IPS-18c (cell line): Measurements from ENCODE around the gene MRPL36.

Source experiments
- H3K4me3 ChIP-seq: 2 replicates; pipeline ENCODE4 v1.7.0; 2013; ENCODE audit warnings: low read depth, mild to moderate bottlenecking, low read length, moderate library complexity; ENCODE audit not compliant: insufficient read depth
- H3K9me3 ChIP-seq: one replicate; pipeline ENCODE4 v1.6.1; 2013; ENCODE audit warnings: mild to moderate bottlenecking, low read length, moderate library complexity; ENCODE audit not compliant: control insufficient read depth, insufficient read depth

MRPL36 gene

DNA sequence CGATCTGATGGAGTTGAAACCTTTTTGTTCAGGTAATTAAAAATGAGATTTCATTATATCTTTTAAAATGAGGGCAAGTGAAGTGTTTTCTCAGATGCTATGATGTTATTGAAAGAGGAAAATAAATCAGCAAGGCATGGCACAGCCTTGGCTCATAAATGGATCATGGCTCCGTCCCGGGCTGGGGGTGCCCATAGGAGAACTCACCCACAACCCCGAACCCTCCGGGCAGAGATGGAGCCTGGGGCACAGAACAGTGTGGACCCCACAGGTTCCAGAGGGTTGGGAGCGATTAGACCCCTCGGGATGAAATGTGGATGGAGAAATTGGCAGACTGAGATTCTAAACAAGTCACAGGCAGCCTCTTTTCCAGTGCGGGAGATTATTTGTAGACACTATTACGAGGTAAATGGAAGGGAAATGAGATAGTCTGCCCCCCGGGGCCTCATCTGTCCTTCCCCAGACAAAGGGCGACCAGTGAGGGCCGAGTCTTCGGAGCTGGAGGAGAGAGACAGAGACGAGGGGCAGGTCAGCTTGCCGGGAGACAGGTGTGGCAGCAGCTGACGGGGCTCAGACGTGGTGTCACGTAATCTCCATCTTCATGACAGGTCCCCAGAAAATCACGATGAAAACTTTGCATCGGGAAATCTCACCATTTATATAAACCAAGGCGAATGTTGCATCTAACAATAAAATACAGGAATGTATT is 35.2 kb upstream of the MRPL36 start:
- Histone ChIP-seq H3K9me3 (no peaks in the 10 kb centered on the region), H3K4me3 (no peak overlapping the region)

DNA sequence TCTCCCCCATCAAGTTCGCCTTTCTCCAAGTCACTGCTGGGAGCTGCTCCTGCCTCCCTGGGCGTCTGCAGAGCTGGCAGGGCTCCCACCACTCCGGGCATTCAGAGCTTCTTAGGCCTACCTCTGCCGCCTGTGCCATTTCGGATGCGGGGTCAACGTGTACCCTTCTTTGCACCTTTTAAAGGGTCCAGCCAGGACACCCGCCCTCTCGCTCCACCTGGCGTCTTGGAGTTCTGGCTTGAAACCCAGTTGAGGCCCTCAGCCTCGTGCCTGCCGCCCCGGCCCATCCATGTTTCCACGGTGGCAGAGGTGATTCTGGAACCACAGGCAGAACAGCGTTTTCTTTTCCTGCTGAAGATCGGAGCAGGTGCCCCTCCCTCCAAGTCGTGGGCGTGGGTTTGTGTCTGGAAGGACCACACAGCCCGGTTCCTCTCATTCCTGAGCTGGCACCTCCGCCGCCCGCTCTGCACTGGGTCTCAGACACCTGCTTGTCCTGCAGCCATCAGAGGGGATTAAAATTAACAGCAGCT is 34.5 kb upstream of the MRPL36 start:
- Histone ChIP-seq H3K9me3 (no peaks in the 10 kb centered on the region), H3K4me3 (no peak overlapping the region)

DNA sequence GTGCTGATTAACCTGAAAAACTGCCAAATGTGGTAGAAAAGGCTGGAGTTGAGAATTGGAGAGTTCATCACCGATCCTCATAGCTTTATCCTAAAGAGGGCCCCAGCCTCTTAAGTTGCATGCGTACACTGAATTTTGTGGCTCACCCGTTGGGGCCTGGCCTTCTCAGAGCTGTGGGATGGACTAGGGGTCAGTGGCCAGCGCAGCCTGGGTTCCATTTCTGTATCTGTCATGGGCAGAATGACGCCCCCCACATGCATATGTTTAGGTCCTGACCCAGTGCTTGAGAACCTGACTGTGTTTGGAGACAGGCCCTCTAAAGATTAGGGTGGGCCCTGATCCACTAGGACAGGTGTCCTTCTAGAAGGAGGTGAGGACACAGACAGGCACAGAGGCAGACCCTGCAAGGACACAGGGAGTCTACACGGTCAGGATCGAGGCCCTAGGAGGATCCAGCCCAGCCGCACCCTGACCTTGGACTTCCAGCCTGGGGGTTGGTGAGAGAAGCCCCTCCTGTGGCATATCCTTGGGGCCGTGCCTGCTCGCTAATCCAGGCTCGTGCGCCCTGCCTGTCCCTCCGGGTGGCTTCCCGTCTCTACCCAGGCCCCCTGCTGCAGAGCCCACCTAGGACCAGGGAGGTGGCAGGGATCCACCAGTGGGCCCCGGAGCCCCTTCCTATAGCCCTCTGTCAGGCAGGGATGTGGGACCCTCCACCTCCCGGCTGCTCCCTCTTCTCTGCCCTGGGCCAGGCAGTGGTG is 33.8 kb upstream of the MRPL36 start:
- no peaks in the 10 kb centered on the region for H3K9me3 ChIP-seq
- H3K4me3 ChIP-seq, result no peak overlapping the region

DNA sequence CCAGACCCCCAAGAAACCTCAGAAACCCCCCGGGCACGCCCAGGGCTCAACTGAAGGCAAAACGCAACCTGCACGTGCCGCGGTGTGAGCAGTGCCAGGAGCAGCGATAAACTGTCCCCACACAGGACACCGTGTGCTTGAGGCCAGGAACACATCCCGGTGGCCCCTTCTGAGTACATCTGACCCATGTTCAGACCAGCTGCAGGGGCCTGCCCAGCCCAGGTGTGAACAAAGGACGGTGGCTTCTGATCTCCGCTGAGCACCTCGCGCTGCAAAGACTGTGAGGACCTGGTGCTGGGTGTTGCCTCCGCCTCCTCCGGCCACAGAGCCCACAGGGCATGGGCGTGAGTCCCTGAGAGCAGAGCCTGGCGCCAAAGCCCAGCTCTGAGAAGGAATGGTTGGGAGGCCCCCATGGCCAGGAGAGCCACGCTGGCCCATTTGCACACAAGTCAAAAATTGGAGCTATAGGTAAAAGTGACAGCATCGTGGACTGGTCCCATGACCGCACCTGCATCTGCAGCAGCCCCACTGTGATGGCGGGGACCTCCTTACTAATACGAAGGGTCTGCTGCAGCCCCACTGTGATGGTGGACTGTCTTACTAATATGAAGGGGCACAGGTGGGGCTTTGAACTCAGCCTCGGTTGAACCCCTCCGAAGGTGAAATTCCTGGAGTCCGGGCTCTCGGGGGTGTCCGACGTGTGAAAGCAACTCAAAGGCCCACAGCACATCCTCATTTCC is 33.0 kb upstream of the MRPL36 start:
- no peak overlapping the region for H3K4me3 ChIP-seq

DNA sequence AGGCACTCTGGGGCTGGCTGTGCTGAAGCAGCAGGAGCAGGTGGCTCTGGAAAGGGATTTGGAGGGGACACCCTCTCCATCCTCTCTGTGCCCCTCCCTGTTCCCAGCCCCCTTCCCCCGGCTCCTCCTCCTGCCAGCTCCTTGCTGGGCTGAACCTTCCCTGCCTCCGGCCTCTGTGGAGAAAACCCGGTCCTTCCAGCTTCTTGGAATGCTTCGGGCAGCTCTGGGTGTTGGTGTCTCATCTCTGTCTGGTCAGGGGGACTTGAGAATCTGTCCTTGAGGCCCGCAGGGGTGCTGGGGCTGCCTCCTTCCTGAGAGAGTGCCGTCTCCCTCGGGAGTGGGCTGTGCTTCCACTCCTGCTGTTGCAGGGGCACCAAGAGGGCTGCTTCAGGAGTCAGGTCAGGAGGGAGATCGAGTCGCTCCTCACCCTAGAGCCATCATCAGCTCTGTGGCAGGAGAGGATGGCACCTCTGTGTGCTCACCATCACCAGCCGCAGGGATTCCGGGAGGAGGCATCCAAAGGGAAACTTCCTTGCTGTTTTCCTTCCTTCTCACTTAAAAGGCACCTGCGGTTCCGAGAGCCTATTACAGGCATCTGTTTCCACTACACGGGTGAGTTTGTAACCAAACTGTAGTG is 32.2 kb upstream of the MRPL36 start:
- Histone ChIP-seq H3K4me3 (no peak overlapping the region), H3K9me3 (no peaks in the 10 kb centered on the region)

More for the DNA sequence above, 33.0 kb upstream of the MRPL36 start:
- H3K9me3 ChIP-seq, result no peaks in the 10 kb centered on the region

DNA sequence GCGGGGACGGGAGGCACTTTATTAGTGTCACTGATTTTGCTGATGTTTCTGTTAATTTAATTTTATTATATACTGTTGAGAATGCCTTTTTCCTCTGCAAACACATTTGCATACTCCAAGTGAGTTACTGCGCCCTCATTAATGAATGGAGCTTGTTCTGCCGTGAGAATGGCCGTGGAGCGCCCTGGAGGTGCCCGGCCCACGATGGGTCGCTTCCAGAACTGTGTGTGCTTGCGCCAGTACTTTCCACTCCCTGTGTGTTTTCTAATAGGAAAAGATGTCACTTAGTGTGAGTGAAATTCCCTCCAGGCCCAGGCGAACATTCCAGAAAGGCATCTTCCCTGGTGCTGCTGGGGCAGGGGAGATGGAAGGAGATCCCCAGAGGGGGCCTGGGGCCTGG is 31.6 kb upstream of the MRPL36 start:
- H3K4me3 ChIP-seq, result no peak overlapping the region
- no peaks in the 10 kb centered on the region for H3K9me3 ChIP-seq

DNA sequence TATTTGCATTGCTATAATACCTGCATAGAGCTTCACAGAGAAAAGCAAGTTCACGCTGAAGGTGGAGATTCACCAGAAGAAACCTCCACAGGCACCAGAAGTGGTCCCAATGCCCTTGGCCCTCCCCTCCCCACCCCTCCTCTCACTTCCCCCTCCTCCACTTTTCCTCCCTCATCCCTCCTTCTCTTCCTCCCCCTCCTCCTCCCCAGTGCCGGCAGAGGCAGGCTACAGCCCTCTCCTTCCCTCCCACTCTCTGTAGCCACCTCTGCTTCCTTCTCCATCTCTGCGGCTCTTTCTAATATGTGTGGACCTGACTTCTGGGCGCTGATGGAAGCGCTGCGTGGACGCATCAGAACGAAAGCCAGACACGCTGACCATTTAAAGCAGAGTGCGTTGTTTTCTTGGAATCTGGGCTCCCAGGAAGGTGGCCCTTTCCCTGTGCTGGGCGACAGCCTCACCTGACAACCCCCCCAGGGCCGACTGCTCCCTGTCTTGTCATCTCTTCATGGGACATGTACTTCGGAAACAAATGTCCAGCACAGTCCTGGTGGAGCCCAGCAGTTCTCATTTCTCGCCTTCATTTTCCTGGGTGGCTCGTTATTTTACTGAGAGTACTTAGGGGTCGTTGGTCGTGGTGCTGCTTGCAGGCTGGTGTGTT is 31.1 kb upstream of the MRPL36 start:
- no peak overlapping the region for H3K4me3 ChIP-seq
- no peaks in the 10 kb centered on the region for H3K9me3 ChIP-seq

DNA sequence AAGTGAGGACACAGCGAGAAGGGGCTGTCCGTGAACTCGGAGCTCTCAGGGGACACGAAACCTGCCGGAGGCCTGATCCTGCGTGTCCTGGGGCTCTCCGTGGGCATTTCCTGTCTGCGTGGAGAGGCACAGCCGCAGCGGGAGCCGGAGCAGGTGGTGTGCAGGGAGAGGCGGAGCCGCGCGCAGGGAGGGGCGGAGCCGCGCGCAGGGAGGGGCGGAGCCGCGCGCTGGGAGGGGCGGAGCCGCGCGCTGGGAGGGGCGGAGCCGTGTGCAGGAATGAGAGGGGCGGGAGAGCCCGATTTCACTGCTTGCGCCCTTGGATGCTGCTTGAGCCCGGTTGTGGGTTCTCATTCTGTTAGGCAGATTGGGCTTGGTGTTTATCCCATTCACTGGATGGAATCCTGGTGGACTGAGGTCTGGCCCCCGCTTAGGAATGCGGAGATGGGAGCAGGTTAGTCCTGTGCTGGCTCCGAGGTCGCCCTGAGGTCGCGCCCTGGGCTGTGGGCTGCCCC is 28.3 kb upstream of the MRPL36 start:
- Histone ChIP-seq H3K9me3 (no peaks in the 10 kb centered on the region), H3K4me3 (no peak overlapping the region)

DNA sequence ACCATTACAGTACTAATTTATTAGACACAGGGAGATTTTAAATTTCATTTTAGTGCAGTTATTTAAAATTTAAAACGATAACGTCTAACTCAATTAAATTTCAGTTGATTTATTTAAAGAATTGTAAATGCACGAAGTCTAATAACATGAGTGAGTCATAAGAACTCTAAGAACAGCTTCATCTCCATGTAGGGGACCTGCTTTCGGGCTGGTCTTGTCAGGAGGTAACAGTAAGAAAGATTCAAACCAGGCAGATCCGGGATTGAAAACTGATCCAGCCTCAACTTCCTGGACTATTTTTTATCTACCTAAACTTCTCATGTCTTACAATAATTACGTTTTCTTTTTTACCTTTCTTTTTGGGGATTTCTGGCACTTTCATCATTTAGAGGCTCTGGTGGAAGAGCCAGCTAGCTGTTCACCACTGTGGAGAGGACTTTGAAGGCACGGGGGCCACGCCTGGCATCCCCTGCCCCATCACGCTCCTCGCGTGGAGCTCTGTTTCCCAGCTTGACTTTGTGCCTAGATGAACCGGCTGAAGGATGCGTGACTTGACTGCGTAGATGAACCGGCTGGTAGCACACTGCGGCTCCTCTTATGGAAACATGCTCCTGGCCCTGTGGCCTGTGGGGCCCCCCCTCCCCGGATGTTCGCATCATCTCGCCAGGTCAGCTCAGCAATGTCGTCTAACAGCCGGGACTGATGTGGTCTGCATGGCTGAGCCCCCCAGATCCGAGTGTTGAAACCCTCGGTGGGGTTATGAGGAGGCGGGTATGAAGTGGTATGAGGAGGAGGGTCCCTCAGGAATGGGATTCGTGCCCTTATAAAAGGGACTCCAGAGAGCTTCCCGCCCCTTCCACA is 27.6 kb upstream of the MRPL36 start:
- Histone ChIP-seq H3K4me3 (no peak overlapping the region), H3K9me3 (no peaks in the 10 kb centered on the region)

DNA sequence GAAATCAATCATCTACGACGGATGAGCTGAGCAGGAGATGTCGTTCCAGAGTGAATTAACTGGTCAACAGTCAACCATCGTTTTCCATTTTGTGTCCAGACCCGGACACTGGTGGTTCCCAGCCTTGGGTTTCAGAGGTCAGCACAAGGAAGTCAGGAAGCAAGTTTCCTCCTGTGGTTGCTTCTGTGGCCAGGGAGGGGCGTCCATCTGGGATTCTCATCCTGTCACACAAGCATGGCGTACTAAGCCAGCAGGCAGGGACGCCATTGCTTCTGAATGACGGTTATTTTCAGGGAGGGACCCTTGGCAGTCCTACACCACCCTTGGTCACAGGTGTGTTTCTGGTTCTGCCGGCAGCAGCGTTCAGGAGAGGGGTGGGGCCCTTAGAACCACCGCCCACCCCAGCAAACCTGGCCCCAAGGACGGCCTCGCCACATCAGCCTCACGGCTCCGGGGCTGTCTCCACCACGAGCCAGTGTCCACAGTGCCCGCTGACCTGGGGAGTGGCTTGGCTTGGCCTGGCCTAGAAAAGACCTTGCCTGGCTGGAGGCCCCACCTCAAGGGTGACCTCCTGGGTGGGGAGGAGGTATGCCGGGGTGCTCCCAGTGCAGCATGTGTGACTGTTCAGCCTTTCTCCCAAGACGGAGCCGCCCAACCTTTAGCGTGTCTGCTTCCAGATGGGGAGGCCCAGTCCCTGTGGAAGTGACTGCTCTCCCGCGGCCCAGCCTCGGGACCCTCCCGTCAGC is 26.8 kb upstream of the MRPL36 start:
- H3K4me3 ChIP-seq, result no peak overlapping the region
- H3K9me3 ChIP-seq, result no peaks in the 10 kb centered on the region

DNA sequence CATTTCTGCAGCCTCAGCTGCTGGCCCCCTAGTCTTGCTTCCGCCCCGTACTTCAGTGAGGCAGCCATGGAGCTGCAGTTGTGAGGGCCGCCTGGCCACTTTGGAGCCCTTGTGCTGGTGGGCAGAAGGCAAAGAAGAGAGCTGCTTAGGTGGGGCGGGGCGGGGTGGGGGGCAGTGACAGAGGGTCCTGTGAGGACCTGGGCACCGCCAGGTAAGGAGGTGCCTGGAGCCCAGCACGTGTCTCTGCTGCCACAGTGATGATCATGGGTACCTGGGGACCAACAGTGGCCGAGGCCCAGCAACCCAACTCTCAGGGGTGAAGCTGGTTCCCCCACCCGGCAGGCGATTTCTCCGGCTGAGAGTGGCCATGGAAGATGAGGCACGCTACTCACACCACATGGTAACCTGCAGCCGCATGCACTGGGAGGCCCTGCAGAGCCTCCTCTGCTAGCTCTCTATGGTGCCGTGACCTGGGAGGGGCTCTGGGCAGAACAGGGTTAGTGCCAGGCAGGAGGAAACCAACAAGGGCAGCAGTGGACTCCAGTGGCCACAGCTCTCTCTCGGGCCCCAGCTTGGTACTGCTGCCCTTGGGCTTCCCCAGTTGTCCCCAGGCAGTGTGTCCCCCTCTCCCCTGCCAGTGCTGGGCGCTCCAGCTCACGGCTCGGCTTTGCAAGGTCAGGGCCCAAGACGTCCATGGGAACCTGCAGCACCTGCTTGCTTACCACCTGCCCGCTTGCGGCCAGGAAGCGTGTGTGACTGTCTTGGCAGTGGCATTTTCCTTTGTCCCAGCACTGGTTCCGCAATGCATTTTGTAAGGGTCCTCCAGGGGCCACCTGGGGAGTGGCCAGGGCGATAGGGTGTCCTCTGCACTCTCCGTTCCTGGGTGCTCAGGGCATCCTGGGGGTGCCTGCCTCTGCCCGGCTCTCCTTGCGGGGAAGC is 25.5 kb upstream of the MRPL36 start:
- Histone ChIP-seq H3K4me3 (no peak overlapping the region), H3K9me3 (no peaks in the 10 kb centered on the region)

DNA sequence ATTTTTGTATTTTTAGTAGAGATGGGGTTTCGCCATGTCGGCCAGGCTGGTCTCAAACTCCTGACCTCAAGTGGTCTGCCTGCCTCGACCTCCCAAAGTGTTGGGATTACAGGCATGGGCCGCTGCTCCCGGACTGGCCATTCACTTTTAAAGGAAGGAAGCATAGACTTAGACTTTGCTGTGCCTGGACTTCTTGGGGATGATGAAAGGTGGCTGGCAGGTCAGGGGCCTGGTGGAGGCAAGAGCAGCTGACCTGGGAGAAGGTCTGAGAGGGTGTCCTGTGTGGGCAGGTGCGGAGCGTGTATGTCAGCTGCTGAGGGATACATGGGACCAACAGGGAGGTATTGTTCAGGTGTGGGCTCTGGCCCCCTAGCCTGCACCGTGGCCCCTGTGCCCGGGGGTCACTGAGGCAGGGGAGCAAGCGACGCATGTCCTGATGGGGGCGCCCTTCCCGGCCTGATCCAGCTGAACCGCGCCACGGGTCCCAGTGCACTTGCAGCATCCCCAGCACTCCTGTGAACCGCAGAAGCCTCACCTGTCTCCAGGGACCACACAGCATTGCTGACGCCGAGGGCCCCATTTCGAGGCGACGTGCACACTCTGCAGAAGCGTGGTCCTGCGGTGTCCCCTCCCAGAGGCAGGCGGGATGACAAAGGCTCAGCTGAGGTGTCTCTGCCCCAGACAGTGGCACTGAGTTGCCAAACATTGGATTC is 24.6 kb upstream of the MRPL36 start:
- Histone ChIP-seq H3K4me3 (no peak overlapping the region), H3K9me3 (no peaks in the 10 kb centered on the region)

DNA sequence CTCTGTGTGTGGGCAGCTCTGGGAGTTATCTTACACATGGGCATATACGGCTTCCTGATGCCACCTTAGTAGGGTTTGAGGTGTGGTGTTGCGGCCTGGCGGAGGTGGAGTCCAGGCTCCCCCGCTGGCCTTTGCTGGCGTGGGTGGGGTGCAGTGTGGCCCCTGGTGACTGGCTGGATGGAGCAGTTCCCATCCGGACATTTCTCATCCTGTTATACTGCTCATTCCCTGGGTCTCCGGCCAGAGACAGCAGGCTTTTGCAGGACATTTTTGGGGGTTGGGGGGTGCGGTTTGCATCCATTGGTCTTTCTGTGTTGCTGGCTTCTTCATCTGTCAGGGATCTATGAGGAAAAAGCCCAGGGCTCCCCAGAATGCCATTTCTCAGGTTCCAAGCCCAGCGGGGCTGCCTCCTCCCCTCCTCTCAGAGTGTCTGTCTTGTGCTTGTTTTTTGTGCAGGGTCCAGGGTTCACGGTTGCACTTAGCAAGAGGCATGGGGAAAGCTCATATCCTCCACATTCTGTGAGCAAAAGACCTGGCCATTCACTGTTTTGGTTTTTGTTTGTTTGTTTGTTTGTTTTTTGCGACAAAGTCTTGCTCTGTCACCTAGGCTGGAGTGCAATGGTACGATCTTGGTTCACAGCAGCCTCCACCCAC is 23.9 kb upstream of the MRPL36 start:
- H3K4me3 ChIP-seq, result no peak overlapping the region
- no peaks in the 10 kb centered on the region for H3K9me3 ChIP-seq
